BE2C (cell line): Measurements from ENCODE around the gene IL7R.

Experiments
- DNase-seq: peaks from one replicate; pipeline ENCODE4 v3.0.0-alpha.2; 2020
- H3K27me3 ChIP-seq: fragments of 250-450 bp; sonication (Bioruptor Pico); 2 replicates; pipeline ENCODE4 v1.5.1; 2020; ENCODE audit warnings: mild to moderate bottlenecking
- H3K36me3 ChIP-seq: fragments of 250-450 bp; sonication (Bioruptor Pico); 2 replicates; pipeline ENCODE4 v1.5.1; 2020; ENCODE audit warnings: mild to moderate bottlenecking
- H3K4me1 ChIP-seq: fragments of 250-450 bp; sonication (Bioruptor Pico); 2 replicates; pipeline ENCODE4 v1.5.1; 2020
- H3K4me3 ChIP-seq: 2 replicates; pipeline ENCODE4 v1.5.1; 2011; ENCODE audit warnings: low read depth, low read length
- H3K9me3 ChIP-seq: fragments of 250-450 bp; sonication (Bioruptor Pico); 2 replicates; pipeline ENCODE4 v1.5.1; 2020
- CTCF ChIP-seq: IDR thresholded peaks from 2 replicates; pipeline ENCODE4 v1.5.1; 2012; ENCODE audit warnings: mild to moderate bottlenecking, low read depth, low read length

The IL7R gene

DNA sequence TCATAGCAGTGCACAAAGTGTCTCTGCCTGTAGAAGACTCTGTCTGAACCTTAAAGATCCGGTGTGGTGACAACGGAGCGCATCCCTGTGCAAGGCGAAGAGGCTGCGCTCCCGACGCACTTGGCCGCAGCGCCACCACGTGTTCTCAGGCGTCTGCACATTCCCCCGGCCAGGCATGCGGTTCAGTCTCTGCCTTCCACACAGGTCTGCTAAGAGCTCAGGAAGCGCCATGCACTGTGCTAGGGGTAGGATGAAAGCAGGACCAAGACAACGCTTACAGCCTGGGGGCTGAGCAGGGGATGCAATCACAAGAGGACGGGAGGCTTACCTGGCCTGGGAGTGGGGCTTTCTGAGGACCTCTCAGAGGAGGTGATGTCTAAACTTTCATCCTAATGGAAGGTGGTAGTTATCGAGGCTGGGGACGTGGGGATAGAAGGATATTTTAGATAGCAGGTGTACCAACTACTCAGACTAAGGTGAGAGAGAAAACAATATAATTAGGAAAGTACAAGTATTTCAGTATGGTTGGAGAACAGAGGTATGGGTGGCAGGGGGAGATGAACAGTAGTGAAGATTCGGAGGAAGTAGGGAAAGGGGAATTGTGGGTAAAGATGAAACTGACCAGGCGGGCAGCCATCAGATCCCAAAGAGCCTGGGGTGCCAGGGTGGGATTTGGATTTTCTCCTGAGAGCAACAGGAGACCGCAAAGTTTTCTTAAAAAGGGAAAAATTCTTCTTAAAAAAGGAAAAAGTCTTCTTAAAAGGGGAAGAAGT is 68.4 kb downstream of the IL7R start:
- Histone ChIP-seq H3K4me1 (no peaks in the 10 kb centered on the region; the same call in 1 of the 2 replicates), H3K36me3 (no peaks in the 10 kb centered on the region), H3K4me3 (no peak overlapping the region), H3K9me3 (no peaks in the 10 kb centered on the region), H3K27me3 (peaks cover 13% of the 10 kb centered on the region)
- TF ChIP-seq CTCF: peak; percentile 63
- peak; percentile 59 for DNase-seq

DNA sequence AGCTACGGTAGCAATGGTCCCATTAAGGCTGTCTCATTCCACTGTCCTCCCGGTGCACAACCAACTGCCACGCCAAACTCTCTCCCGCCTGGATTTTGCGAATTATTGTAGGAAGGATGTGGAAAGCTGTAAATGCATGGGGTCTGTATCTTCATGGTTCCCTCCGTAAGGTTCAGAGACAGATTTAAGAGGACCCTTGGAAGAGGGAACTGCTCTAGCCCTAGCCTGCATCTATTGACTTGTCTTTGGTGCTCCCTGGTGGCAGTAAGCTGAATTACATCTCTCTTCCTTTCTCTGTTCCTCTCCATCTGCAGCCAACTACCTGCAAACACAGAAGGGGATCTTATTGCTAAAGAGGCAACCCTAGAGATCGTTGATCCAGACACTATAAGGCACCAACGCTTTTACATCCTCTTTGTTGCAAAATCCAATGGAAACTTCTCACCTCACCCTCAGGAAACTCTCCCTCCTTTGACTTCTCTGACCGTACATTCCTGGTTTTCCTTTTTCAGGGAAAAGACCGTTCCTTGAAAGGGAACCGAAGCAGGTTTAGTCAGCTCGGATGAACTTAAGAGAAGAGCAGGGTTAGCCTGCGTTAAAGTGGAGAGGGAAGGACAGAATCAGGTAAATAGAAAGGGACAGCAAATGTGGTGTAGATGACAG is 69.8 kb downstream of the IL7R start:
- peak; percentile 53 for DNase-seq
- TF ChIP-seq CTCF: peak; percentile 86
- Histone ChIP-seq H3K27me3 (peaks cover 13% of the 10 kb centered on the region), H3K4me3 (no peak overlapping the region), H3K4me1 (no peaks in the 10 kb centered on the region; the same call in 1 of the 2 replicates), H3K36me3 (no peaks in the 10 kb centered on the region), H3K9me3 (no peaks in the 10 kb centered on the region)
